AG04449 (cell line): ENCODE measurements around the gene LTB.

Experiments used
- CTCF ChIA-PET: fragments of 350-600 bp; formaldehyde crosslinking; extraction: SDS; loops from one replicate; lab custom pipeline; 2021; ENCODE audit warnings: antibody characterized with exemption; lab: Yijun Ruan, JAX
- POLR2A ChIA-PET: fragments of 400-600, 350-600 bp; formaldehyde crosslinking; extraction: SDS; loops from one replicate; lab custom pipeline; 2020; ENCODE audit warnings: antibody characterized with exemption, inconsistent platforms; lab: Yijun Ruan, JAX
- DNase-seq: peaks from one replicate; pipeline ENCODE4 v3.0.0-alpha.2; 2010; ENCODE audit warnings: low read depth, low spot score
- H3K4me3 ChIP-seq: 2 replicates; pipeline ENCODE4 v1.5.1; 2011; ENCODE audit warnings: low read depth, mild to moderate bottlenecking, control low read depth, low read length
- CTCF ChIP-seq: IDR thresholded peaks from one replicate; pipeline ENCODE4 v1.5.1; 2011; ENCODE audit warnings: mild to moderate bottlenecking, moderate library complexity, low read length, control low read depth, inconsistent platforms; ENCODE audit not compliant: insufficient read depth; ENCODE audit errors: missing control alignments

LTB gene

GRCh38 chr6:31614075-31614619, 31.9 kb upstream of the LTB start:
- H3K4me3 ChIP-seq: no peak overlapping the region
- ChIA-PET CTCF (interaction anchor here (12.1 kb wide), 1 partner anchor 17 kb away, joined by 148 read pairs; no protein-coding TSS in a partner anchor), POLR2A (no interaction called here)
- no peak for TF ChIP-seq CTCF
- DNase-seq: no peak

- CTCF ChIA-PET: interaction anchor here (0.8 to 12.1 kb wide), 5 partner anchors 9 to 66 kb away, joined by 3 to 148 read pairs (median 5); partner anchors contain the start of gene ATP6V1G2
- H3K4me3 ChIP-seq: no peak overlapping the region
- POLR2A ChIA-PET: interaction anchor here (0.5 kb wide), 1 partner anchor 83 kb away, joined by 3 read pairs; no protein-coding TSS in a partner anchor
- no peak for DNase-seq
- TF ChIP-seq CTCF: no peak
Measured at GRCh38 chr6:31610968-31611367, 28.7 kb upstream of the LTB start.

GRCh38 chr6:31609519-31610406, 27.5 kb upstream of the LTB start:
- POLR2A ChIA-PET: no interaction called here

DNA sequence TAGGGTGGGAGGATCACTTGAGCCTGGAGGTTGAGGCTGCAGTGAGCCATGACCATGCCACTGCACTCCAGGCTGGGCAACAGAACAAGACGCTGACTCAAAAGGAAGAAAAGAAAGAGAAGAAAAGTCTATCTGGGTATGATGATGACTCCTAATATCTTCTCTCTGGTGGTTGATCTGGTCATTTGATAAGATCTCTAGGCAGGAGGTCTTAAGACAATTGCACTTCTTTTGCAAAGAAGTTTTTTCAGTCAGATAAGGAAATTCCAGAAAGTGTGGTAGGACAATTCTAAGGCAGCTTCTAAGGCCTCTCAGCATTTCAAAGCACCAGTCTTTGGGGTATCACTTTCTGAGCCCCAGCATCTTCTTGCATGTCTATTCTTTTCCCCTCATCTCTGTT, 25.1 kb upstream of the LTB start:
- ChIA-PET CTCF (interaction anchor here (0.7 to 12.1 kb wide), 4 partner anchors 10 to 61 kb away, joined by 3 to 148 read pairs (median 4); partner anchors contain the start of gene ATP6V1G2), POLR2A (interaction anchor here (0.6 kb wide), 1 partner anchor 220 kb away, joined by 3 read pairs; the partner anchor contains the start of gene HSPA1B)
- no peak for DNase-seq
- TF ChIP-seq CTCF: no peak
- H3K4me3 ChIP-seq: no peak overlapping the region

More at GRCh38 chr6:31609519-31610406, 27.5 kb upstream of the LTB start:
- CTCF ChIA-PET: interaction anchor here (0.8 to 12.1 kb wide), 8 partner anchors 8 to 74 kb away, joined by 3 to 148 read pairs (median 4); partner anchors contain the start of gene ATP6V1G2
- no peak for DNase-seq
- TF ChIP-seq CTCF: no peak
- no peak overlapping the region for H3K4me3 ChIP-seq

DNA sequence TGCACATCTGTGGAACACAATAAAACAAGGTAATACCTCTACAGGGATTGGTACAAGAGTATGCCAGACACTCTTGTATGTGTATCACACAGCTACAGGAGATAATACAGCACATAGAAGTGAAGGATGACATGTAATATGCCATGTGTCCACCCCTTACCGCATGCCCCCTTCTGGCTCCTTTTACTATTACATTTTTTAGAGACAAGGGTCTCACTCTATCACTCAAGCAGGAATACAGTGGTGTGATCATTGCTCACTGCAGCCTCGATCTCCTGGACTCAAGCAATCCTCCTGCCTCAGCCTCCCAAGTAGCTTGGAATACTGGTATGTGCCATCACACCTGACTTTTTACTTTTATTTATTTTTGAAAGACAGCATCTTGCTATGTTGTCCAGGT, 14.8 kb upstream of the LTB start:
- no peak for DNase-seq
- H3K4me3 ChIP-seq: no peak overlapping the region
- peak; percentile 44 for TF ChIP-seq CTCF
- ChIA-PET POLR2A (no interaction called here), CTCF (interaction anchor here (0.8 to 31.3 kb wide), 8 partner anchors 15 to 107 kb away, joined by 3 to 1569 read pairs (median 54); partner anchors contain the start of genes AIF1, ATP6V1G2, DDX39B and LST1)
